ENCODE results near the gene YJEFN3.
A peak's percentile ranks its signal among the peaks of the same experiment; 100 is the strongest.

The YJEFN3 gene

DNA sequence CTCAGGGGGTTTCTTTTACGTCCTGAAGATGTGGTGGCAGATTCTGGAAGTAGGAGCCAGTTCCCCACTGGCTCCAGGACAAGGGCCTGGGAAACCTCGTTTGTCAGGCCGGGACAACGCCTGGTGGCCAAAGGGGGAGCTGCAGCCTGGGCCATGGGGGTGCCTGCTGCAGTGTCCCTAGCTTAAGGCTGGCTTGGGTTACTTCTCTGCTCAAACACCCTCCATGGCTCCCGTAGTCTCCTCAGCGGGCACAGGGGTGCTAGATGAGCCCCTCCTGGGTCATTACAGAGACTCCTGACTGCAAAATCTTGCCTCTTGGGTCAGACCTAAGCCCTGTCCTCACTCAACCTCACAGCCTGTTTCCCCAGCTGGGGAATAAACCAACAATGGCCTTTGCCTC, 24.1 kb downstream of the YJEFN3 start:
- Histone ChIP-seq H3K27ac (ENCODE audit: extremely low read depth, low read depth, low read length) (no peak overlapping the region), H3K36me3 (ENCODE audit: control insufficient read depth in 2 of 2, insufficient read depth in 1 of 2, low read length in 2 of 2) (no peaks in the 10 kb centered on the region), H3K9me3 (ENCODE audit: control insufficient read depth, insufficient read depth, low read depth, low read length) (no peaks in the 10 kb centered on the region), H3K4me3 (ENCODE audit: low read depth, low read length) (no peak overlapping the region), H3K4me1 (ENCODE audit: control insufficient read depth, insufficient read depth, low read length) (no peaks in the 10 kb centered on the region)
- ChIA-PET POLR2A (no interaction called here), CTCF (interaction anchor here (0.6 to 7.0 kb wide), 15 partner anchors 10 to 407 kb away, joined by 3 to 75 read pairs (median 4); partner anchors contain the start of gene YJEFN3)
- TF ChIP-seq ZBTB17 (tag by site-specific recombination; IDR thresholded peaks at IDR 0.05): no peak
- no peak for TF ChIP-seq OVOL3 (tag by site-specific recombination; IDR thresholded peaks at IDR 0.05)
- TF ChIP-seq CTCF (tag by site-specific recombination; IDR thresholded peaks at IDR 0.05): peak; percentile 17; the same call in 1 of the 2 replicates
- no peak for TF ChIP-seq ZNF350 (tag by site-specific recombination; IDR thresholded peaks at IDR 0.05)
- no peak for TF ChIP-seq ZBTB6 (tag by site-specific recombination; IDR thresholded peaks at IDR 0.05)
- peak; percentile 66; the same call in 1 of the 2 replicates for TF ChIP-seq ZNF16 (tag by site-specific recombination; IDR thresholded peaks at IDR 0.05; ENCODE audit: low read depth)
- TF ChIP-seq ZNF624 (tag by site-specific recombination; IDR thresholded peaks at IDR 0.05): no peak
- no peak for TF ChIP-seq SETDB1 (IDR thresholded peaks at IDR 0.05; ENCODE audit: insufficient read length, low read length)
- no peak for TF ChIP-seq ZNF610 (tag by site-specific recombination; IDR thresholded peaks at IDR 0.05; ENCODE audit: borderline replicate concordance)
- no peak for TF ChIP-seq ZNF560 (tag by site-specific recombination; IDR thresholded peaks at IDR 0.05; ENCODE audit: borderline replicate concordance)
- TF ChIP-seq ZNF174 (tag by site-specific recombination; IDR thresholded peaks at IDR 0.05): no peak
- TF ChIP-seq ZNF302 (tag by site-specific recombination; IDR thresholded peaks at IDR 0.05; ENCODE audit: low read depth): no peak
- no peak for TF ChIP-seq ZNF169 (tag by site-specific recombination; IDR thresholded peaks at IDR 0.05)

- ChIA-PET POLR2A (interaction anchor here (0.6 to 1.1 kb wide), 2 partner anchors 22 to 191 kb away, joined by 3 to 7 read pairs; no protein-coding TSS in a partner anchor), CTCF (interaction anchor here (0.5 to 7.0 kb wide), 24 partner anchors 9 to 706 kb away, joined by 3 to 75 read pairs (median 4); partner anchors contain the start of genes NDUFA13 and YJEFN3)
- Histone ChIP-seq H3K4me3 (ENCODE audit: low read depth, low read length) (no peak overlapping the region), H3K27ac (ENCODE audit: extremely low read depth, low read depth, low read length) (no peak overlapping the region), H3K36me3 (ENCODE audit: control insufficient read depth in 2 of 2, insufficient read depth in 1 of 2, low read length in 2 of 2) (no peaks in the 10 kb centered on the region), H3K9me3 (ENCODE audit: control insufficient read depth, insufficient read depth, low read depth, low read length) (no peaks in the 10 kb centered on the region), H3K4me1 (ENCODE audit: control insufficient read depth, insufficient read depth, low read length) (no peaks in the 10 kb centered on the region)
- TF ChIP-seq ZNF629 (tag by site-specific recombination; IDR thresholded peaks at IDR 0.05) (no peak), PRDM4 (tag by site-specific recombination; IDR thresholded peaks at IDR 0.05) (peak; percentile 88)
These were observed 25.0 kb downstream of the YJEFN3 start for GRCh38 chr19:19553670-19554069.
